GM12891 (cell line): Measurements from ENCODE around the gene PROP1.

Experiments used
- DNase-seq: peaks from one replicate; pipeline ENCODE4 v3.0.0; 2011; ENCODE audit warnings: low spot score; ENCODE audit not compliant: insufficient read length
- FAIRE-seq: peaks from 2 replicates; lab custom pipeline; 2011; peaks lifted over from hg19 to GRCh38; lab: Jason Lieb, UNC
- PAX5 ChIP-seq: IDR thresholded peaks from 2 replicates; pipeline ENCODE4 v1.6.1; 2011; ENCODE audit warnings: low read length, moderate library complexity, mild to moderate bottlenecking; ENCODE audit not compliant: insufficient read depth, severe bottlenecking
- POLR2A ChIP-seq: IDR thresholded peaks from 2 replicates; pipeline ENCODE4 v1.6.1; 2011; ENCODE audit warnings: low read depth, low read length, control low read depth
- POLR2AphosphoS5 ChIP-seq: IDR thresholded peaks from 2 replicates; pipeline ENCODE4 v1.6.1; 2011; ENCODE audit warnings: low read depth, low read length, control low read depth
- POU2F2 ChIP-seq: IDR thresholded peaks from 2 replicates; pipeline ENCODE4 v1.6.1; 2011; ENCODE audit warnings: low read depth, mild to moderate bottlenecking, control low read depth, low read length, moderate library complexity
- SPI1 ChIP-seq: IDR thresholded peaks from 2 replicates; pipeline ENCODE4 v1.6.1; 2011; ENCODE audit warnings: low read depth, low read length, control low read depth
- TAF1 ChIP-seq: IDR thresholded peaks from 2 replicates; pipeline ENCODE4 v1.6.1; 2011; ENCODE audit warnings: low read depth, low read length, control low read depth

Gene PROP1

GRCh38 chr5:177994561-177995190 lies 1.4 kb downstream of the PROP1 start:
- DNase-seq: no peak
- FAIRE-seq: no peak
- TF ChIP-seq SPI1 (no peak), POLR2AphosphoS5 (no peak), TAF1 (no peak), POLR2A (no peak), PAX5 (no peak), POU2F2 (no peak)

GRCh38 chr5:177994063-177994462 lies 2.0 kb downstream of the PROP1 start:
- DNase-seq (no peak), FAIRE-seq (no peak)
- TF ChIP-seq POLR2A: no peak
- TF ChIP-seq PAX5: no peak
- TF ChIP-seq POU2F2: no peak
- TF ChIP-seq POLR2AphosphoS5: no peak
- no peak for TF ChIP-seq TAF1
- TF ChIP-seq SPI1: no peak

- DNase-seq (no peak), FAIRE-seq (no peak)
- TF ChIP-seq POLR2A: no peak
- TF ChIP-seq SPI1: no peak
- TF ChIP-seq PAX5: no peak
- no peak for TF ChIP-seq POU2F2
- TF ChIP-seq POLR2AphosphoS5: no peak
- TF ChIP-seq TAF1: no peak
Measured at GRCh38 chr5:177992466-177992865, 3.6 kb downstream of the PROP1 start.

GRCh38 chr5:177988989-177989625 lies 6.9 kb downstream of the PROP1 start:
- DNase-seq (no peak), FAIRE-seq (no peak)
- TF ChIP-seq TAF1 (no peak), POLR2A (no peak), POLR2AphosphoS5 (no peak), SPI1 (no peak), POU2F2 (no peak), PAX5 (no peak)

- DNase-seq (no peak), FAIRE-seq (no peak)
- TF ChIP-seq POU2F2 (no peak), POLR2A (no peak), PAX5 (no peak), POLR2AphosphoS5 (no peak), TAF1 (no peak), SPI1 (no peak)
Measured at GRCh38 chr5:177987326-177987725, 8.7 kb downstream of the PROP1 start.

- TF ChIP-seq SPI1 (no peak), POLR2A (no peak), TAF1 (no peak), POLR2AphosphoS5 (no peak), PAX5 (no peak), POU2F2 (no peak)
- no peak for FAIRE-seq
- no peak for DNase-seq
Measured at GRCh38 chr5:177985430-177986040, 10.5 kb downstream of the PROP1 start.

GRCh38 chr5:177984584-177985206 lies 11.3 kb downstream of the PROP1 start:
- TF ChIP-seq POU2F2 (no peak), TAF1 (no peak), PAX5 (no peak), POLR2AphosphoS5 (no peak), POLR2A (no peak), SPI1 (no peak)
- DNase-seq (no peak), FAIRE-seq (no peak)

- TF ChIP-seq TAF1 (no peak), PAX5 (no peak), POU2F2 (no peak), POLR2A (no peak), SPI1 (no peak), POLR2AphosphoS5 (no peak)
- FAIRE-seq (no peak), DNase-seq (no peak)
Measured at GRCh38 chr5:177983763-177984583, 12.1 kb downstream of the PROP1 start.

- no peak for FAIRE-seq
- no peak for TF ChIP-seq POLR2AphosphoS5
- TF ChIP-seq SPI1: no peak
- no peak for TF ChIP-seq POLR2A
- TF ChIP-seq PAX5: no peak
Measured at GRCh38 chr5:177982956-177983355, 13.1 kb downstream of the PROP1 start.

More at GRCh38 chr5:177982956-177983355, 13.1 kb downstream of the PROP1 start:
- no peak for DNase-seq
